Measurements from ENCODE around the gene MED14.

MED14 gene

DNA sequence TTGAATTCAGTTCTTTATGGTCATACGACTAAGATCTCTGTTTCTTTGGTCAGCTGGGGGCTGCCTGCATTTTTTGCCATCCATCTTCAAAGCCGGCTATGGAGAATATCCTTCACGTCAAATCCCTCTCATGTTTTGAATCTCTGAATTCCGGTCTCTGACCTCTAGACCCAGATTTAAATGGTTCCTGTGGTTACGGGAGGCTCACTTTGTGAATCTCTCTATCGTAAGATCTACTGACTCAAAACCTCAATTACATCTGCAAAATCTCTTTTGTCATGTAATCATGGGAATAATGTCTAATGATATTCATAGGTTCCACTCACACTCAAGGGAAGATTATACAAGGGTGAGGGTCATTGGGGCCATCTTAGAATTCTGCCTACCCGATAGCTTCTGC, 117.8 kb downstream of the MED14 start:
- no peaks in the 10 kb centered on the region for H3K9me3 ChIP-seq (ENCODE audit: severe bottlenecking)
- H3K4me3 ChIP-seq (ENCODE audit: severe bottlenecking): no peak overlapping the region
- DNase-seq (ENCODE audit: low spot score) (no peak), ATAC-seq (ENCODE audit: low read depth) (no peak)
- H3K36me3 ChIP-seq (ENCODE audit: low read depth): no peaks in the 10 kb centered on the region
- H3K27me3 ChIP-seq (ENCODE audit: insufficient read depth, poor library complexity, severe bottlenecking): no peaks in the 10 kb centered on the region
- H3K27ac ChIP-seq (ENCODE audit: poor library complexity, severe bottlenecking): no peak overlapping the region
- no peak for TF ChIP-seq CTCF (IDR thresholded peaks at IDR 0.05; ENCODE audit: poor library complexity, severe bottlenecking)
- H3K4me1 ChIP-seq (ENCODE audit: insufficient read depth, poor library complexity, severe bottlenecking): no peaks in the 10 kb centered on the region

- Histone ChIP-seq H3K27me3 (ENCODE audit: insufficient read depth, poor library complexity, severe bottlenecking) (no peaks in the 10 kb centered on the region), H3K9me3 (ENCODE audit: severe bottlenecking) (no peaks in the 10 kb centered on the region), H3K4me1 (ENCODE audit: insufficient read depth, poor library complexity, severe bottlenecking) (no peaks in the 10 kb centered on the region), H3K36me3 (ENCODE audit: low read depth) (no peaks in the 10 kb centered on the region), H3K4me3 (ENCODE audit: severe bottlenecking) (no peak overlapping the region), H3K27ac (ENCODE audit: poor library complexity, severe bottlenecking) (no peak overlapping the region)
- no peak for TF ChIP-seq CTCF (IDR thresholded peaks at IDR 0.05; ENCODE audit: poor library complexity, severe bottlenecking)
- no peak for ATAC-seq (ENCODE audit: low read depth)
- DNase-seq (ENCODE audit: low spot score): no peak
These were observed 119.4 kb downstream of the MED14 start for GRCh38 chrX:40615976-40616375.

DNA sequence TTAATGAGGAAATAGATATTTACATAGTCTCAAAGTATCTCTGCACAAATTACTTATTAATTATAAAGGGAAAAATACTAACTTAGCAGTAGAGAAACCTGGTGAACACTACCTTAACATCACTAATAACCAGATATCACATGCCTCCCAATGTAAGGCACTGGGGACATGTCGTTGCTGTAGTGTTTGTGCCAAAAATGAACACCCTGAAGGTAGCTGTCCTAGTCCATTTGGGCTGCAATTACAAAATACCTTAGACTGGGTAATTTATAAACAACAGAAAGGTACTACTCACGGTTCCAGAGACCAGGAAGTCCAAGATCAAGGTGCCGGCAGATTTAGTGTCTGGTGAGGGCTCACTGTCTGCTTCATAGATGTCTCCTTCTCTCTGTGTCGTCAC, 122.8 kb downstream of the MED14 start:
- Histone ChIP-seq H3K4me3 (ENCODE audit: severe bottlenecking) (no peak overlapping the region), H3K27me3 (ENCODE audit: insufficient read depth, poor library complexity, severe bottlenecking) (no peaks in the 10 kb centered on the region), H3K9me3 (ENCODE audit: severe bottlenecking) (no peaks in the 10 kb centered on the region), H3K27ac (ENCODE audit: poor library complexity, severe bottlenecking) (no peak overlapping the region), H3K36me3 (ENCODE audit: low read depth) (no peaks in the 10 kb centered on the region), H3K4me1 (ENCODE audit: insufficient read depth, poor library complexity, severe bottlenecking) (no peaks in the 10 kb centered on the region)
- TF ChIP-seq CTCF (IDR thresholded peaks at IDR 0.05; ENCODE audit: poor library complexity, severe bottlenecking): no peak
- DNase-seq (ENCODE audit: low spot score): no peak
- no peak for ATAC-seq (ENCODE audit: low read depth)

DNA sequence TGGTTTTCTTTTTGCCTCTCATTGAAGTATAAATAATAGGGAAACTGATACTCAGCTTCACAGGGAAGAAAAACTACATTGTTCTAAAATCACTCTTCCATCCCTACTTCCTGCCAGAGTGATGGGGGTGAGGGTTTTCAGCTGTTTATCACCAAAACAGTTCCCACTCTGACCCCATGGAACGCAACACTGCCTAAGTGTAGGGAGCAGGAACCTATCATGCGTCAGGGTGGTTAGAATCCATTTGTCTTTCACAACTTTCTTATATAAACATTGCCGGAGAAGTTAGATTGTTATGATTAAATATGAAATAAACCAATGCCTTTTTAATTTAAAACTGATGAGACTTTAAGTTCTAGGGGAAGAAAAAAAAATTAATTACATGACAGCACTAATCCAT, 128.0 kb downstream of the MED14 start:
- no peak for ATAC-seq (ENCODE audit: low read depth)
- Histone ChIP-seq H3K27ac (ENCODE audit: poor library complexity, severe bottlenecking) (no peak overlapping the region), H3K4me3 (ENCODE audit: severe bottlenecking) (no peak overlapping the region), H3K9me3 (ENCODE audit: severe bottlenecking) (no peaks in the 10 kb centered on the region), H3K4me1 (ENCODE audit: insufficient read depth, poor library complexity, severe bottlenecking) (no peaks in the 10 kb centered on the region), H3K27me3 (ENCODE audit: insufficient read depth, poor library complexity, severe bottlenecking) (no peaks in the 10 kb centered on the region), H3K36me3 (ENCODE audit: low read depth) (no peaks in the 10 kb centered on the region)
- DNase-seq (ENCODE audit: low spot score): no peak
- no peak for TF ChIP-seq CTCF (IDR thresholded peaks at IDR 0.05; ENCODE audit: poor library complexity, severe bottlenecking)

DNA sequence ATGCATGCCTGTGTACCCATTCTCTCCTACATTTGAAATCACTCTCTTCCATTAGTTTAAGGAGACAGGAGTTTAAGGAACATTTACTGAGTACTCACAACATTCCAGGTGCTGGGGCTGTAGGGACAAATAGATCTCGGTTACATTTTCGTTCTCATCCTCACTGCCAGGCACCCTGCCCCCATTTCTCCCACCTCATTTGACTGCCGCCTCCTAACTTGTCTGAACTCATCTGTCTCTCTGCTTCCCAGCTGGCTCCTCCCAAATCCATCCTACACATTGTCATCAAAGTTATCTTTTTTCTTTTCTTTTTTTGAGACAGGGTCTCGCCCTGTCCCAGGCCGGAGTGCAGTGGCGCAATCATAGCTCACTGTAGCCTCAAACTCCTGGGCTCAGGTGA, 131.9 kb downstream of the MED14 start:
- Histone ChIP-seq H3K9me3 (ENCODE audit: severe bottlenecking) (no peaks in the 10 kb centered on the region), H3K27ac (ENCODE audit: poor library complexity, severe bottlenecking) (no peak overlapping the region), H3K27me3 (ENCODE audit: insufficient read depth, poor library complexity, severe bottlenecking) (no peaks in the 10 kb centered on the region), H3K4me3 (ENCODE audit: severe bottlenecking) (no peak overlapping the region), H3K36me3 (ENCODE audit: low read depth) (peaks cover 18% of the 10 kb centered on the region), H3K4me1 (ENCODE audit: insufficient read depth, poor library complexity, severe bottlenecking) (no peaks in the 10 kb centered on the region)
- no peak for ATAC-seq (ENCODE audit: low read depth)
- no peak for DNase-seq (ENCODE audit: low spot score)
- TF ChIP-seq CTCF (IDR thresholded peaks at IDR 0.05; ENCODE audit: poor library complexity, severe bottlenecking): no peak
